Measurements from ENCODE around the gene EBP. TPM values are rescaled to one million over a fixed set of nuclear protein-coding genes. Genes with fewer than 3 reads are reported as not detected.

The EBP gene
- polyA plus RNA-seq, 1 donor (not counting 4 experiments of a cell fraction or from before 2014, with no cell fraction given) = 194 TPM

DNA sequence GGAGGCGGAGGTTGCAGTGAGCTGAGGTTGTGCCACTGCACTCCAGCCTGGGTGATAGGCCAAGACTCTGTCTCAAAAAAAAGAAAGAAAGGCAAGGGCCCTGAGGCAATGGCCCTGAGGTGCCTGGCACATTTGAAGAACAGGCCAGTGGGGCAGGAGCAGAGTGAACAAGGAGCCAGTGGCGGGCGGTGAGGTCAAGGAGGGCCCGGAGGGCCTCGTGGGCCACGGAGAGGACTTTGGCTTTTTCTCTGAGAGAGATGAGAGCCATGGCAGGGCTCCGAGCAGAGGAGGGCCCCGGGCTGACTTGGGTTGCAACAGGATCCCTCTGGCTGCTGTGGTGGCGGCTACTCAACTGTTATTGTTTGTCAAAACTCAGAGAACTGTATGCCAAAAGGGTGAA is 32.3 kb upstream of the EBP start:
- DNase-seq (ENCODE audit: low read depth, low spot score) (no peak), FAIRE-seq (no peak)
- H3K4me3 ChIP-seq (ENCODE audit: control insufficient read depth in 2 of 3, extremely low read depth in 1 of 3, insufficient read depth in 2 of 3, low read depth in 1 of 3, low read length in 3 of 3) = no peak overlapping the region
- no peak overlapping the region for H3K4me2 ChIP-seq (ENCODE audit: control insufficient read depth, extremely low read depth, insufficient read depth, low read depth, low read length)
- no peaks in the 10 kb centered on the region for H3K27me3 ChIP-seq (ENCODE audit: control insufficient read depth, extremely low read depth, insufficient read depth, low read length)
- no peak for TF ChIP-seq EZH2 (IDR thresholded peaks at IDR 0.05; ENCODE audit: low read length)
- TF ChIP-seq, protein P1, sequence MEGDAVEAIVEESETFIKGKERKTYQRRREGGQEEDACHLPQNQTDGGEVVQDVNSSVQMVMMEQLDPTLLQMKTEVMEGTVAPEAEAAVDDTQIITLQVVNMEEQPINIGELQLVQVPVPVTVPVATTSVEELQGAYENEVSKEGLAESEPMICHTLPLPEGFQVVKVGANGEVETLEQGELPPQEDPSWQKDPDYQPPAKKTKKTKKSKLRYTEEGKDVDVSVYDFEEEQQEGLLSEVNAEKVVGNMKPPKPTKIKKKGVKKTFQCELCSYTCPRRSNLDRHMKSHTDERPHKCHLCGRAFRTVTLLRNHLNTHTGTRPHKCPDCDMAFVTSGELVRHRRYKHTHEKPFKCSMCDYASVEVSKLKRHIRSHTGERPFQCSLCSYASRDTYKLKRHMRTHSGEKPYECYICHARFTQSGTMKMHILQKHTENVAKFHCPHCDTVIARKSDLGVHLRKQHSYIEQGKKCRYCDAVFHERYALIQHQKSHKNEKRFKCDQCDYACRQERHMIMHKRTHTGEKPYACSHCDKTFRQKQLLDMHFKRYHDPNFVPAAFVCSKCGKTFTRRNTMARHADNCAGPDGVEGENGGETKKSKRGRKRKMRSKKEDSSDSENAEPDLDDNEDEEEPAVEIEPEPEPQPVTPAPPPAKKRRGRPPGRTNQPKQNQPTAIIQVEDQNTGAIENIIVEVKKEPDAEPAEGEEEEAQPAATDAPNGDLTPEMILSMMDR (optimal IDR thresholded peaks at IDR 0.05 in 1 of 3, IDR thresholded peaks at IDR 0.05 in 1 of 3, conservative IDR thresholded peaks at IDR 0.05 in 1 of 3; ENCODE audit: extremely low read depth in 1 of 3, insufficient read depth in 2 of 3, low read length in 3 of 3) = no peak
- peak overlapping the region; percentile 68 for H3K27ac ChIP-seq (ENCODE audit: control insufficient read depth, insufficient read depth, low read length)
- dilution Hi-C loops (cut with MboI; ENCODE audit: extremely low pct_ligation_motif_present, low sequenced_read_pairs) = no loop called here
- H3K36me3 ChIP-seq (ENCODE audit: control insufficient read depth in 2 of 2, extremely low read depth in 1 of 2, insufficient read depth in 2 of 2, low read length in 2 of 2) = no peaks in the 10 kb centered on the region
- no peak overlapping the region for H3K9ac ChIP-seq (ENCODE audit: control insufficient read depth, extremely low read depth, insufficient read depth, low read length)
- H4K20me1 ChIP-seq (ENCODE audit: control insufficient read depth, extremely low read depth, insufficient read depth, low read length) = no peaks in the 10 kb centered on the region
- H3K9me3 ChIP-seq (ENCODE audit: control insufficient read depth, low read depth, low read length) = peaks cover 3% of the 10 kb centered on the region
- peaks cover 37% of the 10 kb centered on the region for H3K4me1 ChIP-seq (ENCODE audit: control insufficient read depth, extremely low read depth, insufficient read depth, low read length)
- H3K9me1 ChIP-seq (ENCODE audit: control insufficient read depth, extremely low read depth, insufficient read depth, low read length) = no peaks in the 10 kb centered on the region
- H2AFZ ChIP-seq (ENCODE audit: control insufficient read depth, low read length) = no peak overlapping the region
- H3K79me2 ChIP-seq (ENCODE audit: control insufficient read depth, insufficient read depth, low read length) = no peaks in the 10 kb centered on the region

DNA sequence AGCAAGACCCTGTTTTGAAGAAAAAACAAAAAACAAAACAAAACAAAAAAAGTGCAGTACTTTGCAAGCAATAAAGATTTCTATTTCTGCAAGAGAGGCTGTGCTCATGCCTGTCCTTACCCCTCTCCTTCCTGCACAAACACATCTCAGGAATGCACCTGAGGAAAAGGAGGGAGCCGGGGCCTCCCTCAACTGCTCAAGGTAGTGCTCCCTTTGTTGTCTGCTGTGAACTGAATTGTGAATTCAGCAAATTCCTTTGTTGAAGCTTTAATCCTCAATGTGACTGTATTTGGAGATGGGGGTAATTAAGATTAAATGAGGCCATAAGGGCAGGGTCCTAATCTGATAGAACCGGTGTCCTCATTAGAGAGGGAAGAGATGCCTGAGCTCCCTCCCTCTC is 31.7 kb upstream of the EBP start:
- FAIRE-seq (no peak), DNase-seq (ENCODE audit: low read depth, low spot score) (no peak)
- no peak overlapping the region for H2AFZ ChIP-seq (ENCODE audit: control insufficient read depth, low read length)
- peak overlapping the region; percentile 11 for H3K4me2 ChIP-seq (ENCODE audit: control insufficient read depth, extremely low read depth, insufficient read depth, low read depth, low read length)
- H3K9me3 ChIP-seq (ENCODE audit: control insufficient read depth, low read depth, low read length) = peaks cover 3% of the 10 kb centered on the region
- H3K9me1 ChIP-seq (ENCODE audit: control insufficient read depth, extremely low read depth, insufficient read depth, low read length) = no peaks in the 10 kb centered on the region
- dilution Hi-C loops (cut with MboI; ENCODE audit: extremely low pct_ligation_motif_present, low sequenced_read_pairs) = no loop called here
- TF ChIP-seq, protein P1 (optimal IDR thresholded peaks at IDR 0.05 in 1 of 3, IDR thresholded peaks at IDR 0.05 in 1 of 3, conservative IDR thresholded peaks at IDR 0.05 in 1 of 3; ENCODE audit: extremely low read depth in 1 of 3, insufficient read depth in 2 of 3, low read length in 3 of 3) = no peak
- no peak for TF ChIP-seq EZH2 (IDR thresholded peaks at IDR 0.05; ENCODE audit: low read length)
- peak overlapping the region; percentile 68 for H3K27ac ChIP-seq (ENCODE audit: control insufficient read depth, insufficient read depth, low read length)
- peak overlapping the region; percentile 50 for H3K9ac ChIP-seq (ENCODE audit: control insufficient read depth, extremely low read depth, insufficient read depth, low read length)
- H4K20me1 ChIP-seq (ENCODE audit: control insufficient read depth, extremely low read depth, insufficient read depth, low read length) = no peaks in the 10 kb centered on the region
- H3K36me3 ChIP-seq (ENCODE audit: control insufficient read depth in 2 of 2, extremely low read depth in 1 of 2, insufficient read depth in 2 of 2, low read length in 2 of 2) = no peaks in the 10 kb centered on the region
- no peaks in the 10 kb centered on the region for H3K79me2 ChIP-seq (ENCODE audit: control insufficient read depth, insufficient read depth, low read length)
- H3K4me3 ChIP-seq (ENCODE audit: control insufficient read depth in 2 of 3, extremely low read depth in 1 of 3, insufficient read depth in 2 of 3, low read depth in 1 of 3, low read length in 3 of 3) = no peak overlapping the region
- H3K4me1 ChIP-seq (ENCODE audit: control insufficient read depth, extremely low read depth, insufficient read depth, low read length) = peaks cover 37% of the 10 kb centered on the region
- no peaks in the 10 kb centered on the region for H3K27me3 ChIP-seq (ENCODE audit: control insufficient read depth, extremely low read depth, insufficient read depth, low read length)
